ENCODE measurements around the gene PTGR3. TPM values are rescaled to one million over a fixed set of nuclear protein-coding genes. Genes with fewer than 3 reads are reported as not detected.

The PTGR3 gene
- total and polyA plus RNA-seq, 12 donors = 10.0 to 71.3 (median 57.1) TPM

- no peaks in the 10 kb centered on the region for H3K36me3 ChIP-seq
- WGBS, 2 donors = 51 to 69% methylated on average over 14 of the region's 14 CpGs
- peak overlapping the region in 9 of 10 donors; percentile 24 to 62 (median 49) for H3K4me3 ChIP-seq
- intact Hi-C loops (cut with DNase I) = loop anchor here in 4 of 10 donors (5.0 to 10.0 kb wide), 5 partner anchors 94 to 507 kb away; no protein-coding TSS in a partner anchor
- peak overlapping the region in 6 of 10 donors; percentile 20 to 50 (median 40) for H3K27ac ChIP-seq
- TF ChIP-seq CTCF (IDR thresholded peaks at IDR 0.05) = peak in 5 of 9 donors; percentile 4 to 30 (median 11)
- no peaks in the 10 kb centered on the region for H3K9me3 ChIP-seq
- DNase-seq (peak in 1 of 2 donors; percentile 28), ATAC-seq (peak; percentile 32 to 86 (median 72))
- no peaks in the 10 kb centered on the region for H3K27me3 ChIP-seq
- peaks cover 0 to 16% (median 5%) of the 10 kb centered on the region in 9 donors for H3K4me1 ChIP-seq
These were observed 47.5 kb downstream of the PTGR3 start for GRCh38 chr18:75161256-75162028.

- Histone ChIP-seq H3K9me3 (no peaks in the 10 kb centered on the region), H3K4me1 (peaks cover 0 to 16% (median 5%) of the 10 kb centered on the region in 9 donors), H3K27ac (no peak overlapping the region), H3K27me3 (no peaks in the 10 kb centered on the region), H3K4me3 (peak overlapping the region in 5 of 10 donors; percentile 12 to 27 (median 23)), H3K36me3 (no peaks in the 10 kb centered on the region)
- WGBS, 2 donors = 53 to 66% methylated on average over 13 of the region's 13 CpGs
- no peak for ATAC-seq
- intact Hi-C loops (cut with DNase I) = loop anchor here in 4 of 10 donors (5.0 to 10.0 kb wide), 5 partner anchors 93 to 506 kb away; no protein-coding TSS in a partner anchor
- TF ChIP-seq CTCF (IDR thresholded peaks at IDR 0.05) = no peak
- DNase-seq = no peak
These were observed 48.6 kb downstream of the PTGR3 start for GRCh38 chr18:75160364-75160763.

DNA sequence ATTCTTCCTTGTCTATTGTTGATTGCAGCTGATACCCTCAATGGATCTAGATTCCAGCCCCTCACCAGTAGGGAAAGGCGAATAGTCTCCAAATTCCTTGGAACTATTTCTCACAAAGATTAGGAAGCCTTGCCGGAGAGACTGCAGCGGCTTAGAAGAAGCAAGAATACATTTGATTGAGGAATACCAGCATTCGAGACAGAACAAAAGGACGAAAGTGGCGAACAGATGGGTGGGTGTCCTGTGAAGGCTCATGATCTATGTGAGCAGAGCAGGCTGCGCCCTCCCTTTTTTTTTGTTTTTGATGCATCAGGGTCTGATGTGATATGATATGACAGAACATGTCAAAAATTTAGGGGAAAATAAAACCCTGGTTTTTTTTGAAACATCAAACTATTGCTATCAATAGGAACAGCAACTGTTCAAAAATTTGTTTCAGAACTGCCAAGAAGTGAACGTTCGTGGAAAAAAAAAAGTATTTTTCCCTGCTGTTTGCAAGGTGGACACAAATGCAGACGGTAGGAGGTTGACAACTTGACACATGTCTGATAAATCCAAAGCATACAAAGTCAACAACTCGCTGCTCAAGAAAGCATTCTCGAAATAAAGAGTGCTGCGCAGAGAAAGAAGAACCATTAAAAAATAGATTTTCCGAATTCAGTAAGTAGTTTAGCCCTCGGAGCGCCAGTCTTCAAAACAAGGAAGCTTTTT lies 49.1 kb downstream of the PTGR3 start:
- no peak for TF ChIP-seq CTCF (IDR thresholded peaks at IDR 0.05)
- ATAC-seq (no peak), DNase-seq (no peak)
- Histone ChIP-seq H3K27ac (no peak overlapping the region), H3K4me3 (peak overlapping the region in 5 of 10 donors; percentile 12 to 27 (median 23)), H3K4me1 (peaks cover 0 to 16% (median 5%) of the 10 kb centered on the region in 9 donors), H3K36me3 (no peaks in the 10 kb centered on the region), H3K9me3 (peaks cover 0 to 2% (median 0%) of the 10 kb centered on the region in 11 donors), H3K27me3 (no peaks in the 10 kb centered on the region)
- WGBS, 2 donors = 73 to 76% methylated on average over 16 of the region's 16 CpGs
- intact Hi-C loops (cut with DNase I) = loop anchor here in 5 of 10 donors (5.0 to 10.0 kb wide), 6 partner anchors 88 to 505 kb away; no protein-coding TSS in a partner anchor

- intact Hi-C loops (cut with DNase I) = loop anchor here in 1 of 10 donors (5.0 kb wide), 1 partner anchor 87 kb away; no protein-coding TSS in a partner anchor
- no peak for TF ChIP-seq CTCF (IDR thresholded peaks at IDR 0.05)
- H3K27me3 ChIP-seq = no peaks in the 10 kb centered on the region
- peaks cover 0 to 7% (median 0%) of the 10 kb centered on the region in 11 donors for H3K9me3 ChIP-seq
- H3K36me3 ChIP-seq = no peaks in the 10 kb centered on the region
- H3K27ac ChIP-seq = no peak overlapping the region
- H3K4me1 ChIP-seq = peaks cover 0 to 16% (median 5%) of the 10 kb centered on the region in 9 donors
- no peak for DNase-seq
- ATAC-seq = no peak
- WGBS, 2 donors = 74 to 92% methylated on average over 9 of the region's 9 CpGs
- no peak overlapping the region for H3K4me3 ChIP-seq
These were observed 49.8 kb downstream of the PTGR3 start for GRCh38 chr18:75159238-75159518.
